CD4-positive, alpha-beta T cell (primary cell): ENCODE measurements around the gene PAX5. TPM values are rescaled to one million over a fixed set of nuclear protein-coding genes. Genes with fewer than 3 reads are reported as not detected.

Source experiments
- ATAC-seq: fragments of 200-7000 bp; cut with Tn5 transposase; one replicate; pipeline ENCODE4 v1.10.0; 2022; ENCODE audit warnings: mild to moderate bottlenecking; ENCODE audit not compliant: poor library complexity
- CTCF ChIA-PET: fragments of 350-600 bp; sonication (Branson Sonifier 250); formaldehyde crosslinking; loops from one replicate; lab custom pipeline; 2021; ENCODE audit warnings: antibody characterized with exemption, inconsistent platforms; lab: Charles Lee
- POLR2A ChIA-PET: fragments of 350-600 bp; sonication (Branson Sonifier 250); formaldehyde crosslinking; loops from one replicate; lab custom pipeline; 2021; ENCODE audit warnings: antibody characterized with exemption, inconsistent platforms; lab: Charles Lee
- DNase-seq, 14 experiments: peaks; one replicate each; pipeline ENCODE4 v3.0.0-alpha.2; 2013 to 2020; ENCODE audit warnings: mixed read lengths in 2 of 14
- H3K27ac ChIP-seq, 2 donors: one replicate each; pipeline versions ENCODE4 v1.5.1 to v1.7.0; 2013; ENCODE audit warnings: low read length in 2 of 2, low read depth in 1 of 2, mild to moderate bottlenecking in 1 of 2
- H3K27me3 ChIP-seq, 2 experiments: 1 replicate in 1 of 2; 2 replicates in 1 of 2; pipeline versions ENCODE4 v1.6.1 to v1.7.0; 2013; ENCODE audit warnings: low read length in 2 of 2, control low read depth in 1 of 2, mild to moderate bottlenecking in 1 of 2, moderate library complexity in 1 of 2; ENCODE audit not compliant: insufficient read depth in 2 of 2, control insufficient read depth in 1 of 2
- H3K36me3 ChIP-seq: one replicate; pipeline ENCODE4 v1.6.1; 2013; ENCODE audit warnings: low read length, control low read depth; ENCODE audit not compliant: insufficient read depth
- H3K4me1 ChIP-seq: one replicate; pipeline ENCODE4 v1.6.1; 2013; ENCODE audit warnings: low read length, control low read depth; ENCODE audit not compliant: insufficient read depth
- H3K4me3 ChIP-seq: one replicate; pipeline ENCODE4 v1.5.1; 2013; ENCODE audit warnings: mild to moderate bottlenecking, low read length, moderate library complexity
- H3K9me3 ChIP-seq, 2 experiments: 1 replicate in 1 of 2; 2 replicates in 1 of 2; pipeline versions ENCODE4 v1.6.1 to v1.7.0; 2013; ENCODE audit warnings: low read length in 2 of 2, mild to moderate bottlenecking in 2 of 2, control low read depth in 1 of 2, moderate library complexity in 1 of 2; ENCODE audit not compliant: control insufficient read depth in 1 of 2, insufficient read depth in 1 of 2
- H3K27ac Mint-ChIP-seq: one replicate; pipeline ENCODE4 v1.8.0; 2020; ENCODE audit warnings: mixed read lengths
- H3K27me3 Mint-ChIP-seq: one replicate; pipeline ENCODE4 v1.8.0; 2021; ENCODE audit warnings: mixed read lengths
- H3K36me3 Mint-ChIP-seq: one replicate; pipeline ENCODE4 v1.8.0; 2021; ENCODE audit warnings: low read depth, mixed read lengths
- H3K4me1 Mint-ChIP-seq: one replicate; pipeline ENCODE4 v1.8.0; 2021; ENCODE audit warnings: low read depth, mixed read lengths
- H3K4me3 Mint-ChIP-seq: one replicate; pipeline ENCODE4 v1.8.0; 2020; ENCODE audit warnings: mild to moderate bottlenecking, mixed read lengths
- H3K9me3 Mint-ChIP-seq: one replicate; pipeline ENCODE4 v1.8.0; 2020; ENCODE audit warnings: mixed read lengths
- intact Hi-C, 2 experiments: fragments of 100-400 bp; cut with DNase I in 1 of 2; cut with micrococcal nuclease in 1 of 2; formaldehyde crosslinking; loops; one replicate each; pipeline versions ENCODE4 v1.15.1 to v1.9.0; 2023 to 2025; cut with DNase I, micrococcal nuclease
- total RNA-seq, 174 experiments: library from RNA in 2 of 174; stranded (reverse) in 2 of 174; gene quantifications; one replicate each; pipeline ENCODE4 v1.2.3 and lab custom pipeline; 2021 to 2026
- TF ChIP-seq, protein P1 (sequence below): fragments of 200-600 bp; IDR thresholded peaks from one replicate; pipeline ENCODE4 v1.8.0; 2022; ENCODE audit warnings: antibody characterized with exemption, mild to moderate bottlenecking

The PAX5 gene
- total RNA-seq, 2 experiments from 2014 or later = 0.03 to 0.11 TPM

DNA sequence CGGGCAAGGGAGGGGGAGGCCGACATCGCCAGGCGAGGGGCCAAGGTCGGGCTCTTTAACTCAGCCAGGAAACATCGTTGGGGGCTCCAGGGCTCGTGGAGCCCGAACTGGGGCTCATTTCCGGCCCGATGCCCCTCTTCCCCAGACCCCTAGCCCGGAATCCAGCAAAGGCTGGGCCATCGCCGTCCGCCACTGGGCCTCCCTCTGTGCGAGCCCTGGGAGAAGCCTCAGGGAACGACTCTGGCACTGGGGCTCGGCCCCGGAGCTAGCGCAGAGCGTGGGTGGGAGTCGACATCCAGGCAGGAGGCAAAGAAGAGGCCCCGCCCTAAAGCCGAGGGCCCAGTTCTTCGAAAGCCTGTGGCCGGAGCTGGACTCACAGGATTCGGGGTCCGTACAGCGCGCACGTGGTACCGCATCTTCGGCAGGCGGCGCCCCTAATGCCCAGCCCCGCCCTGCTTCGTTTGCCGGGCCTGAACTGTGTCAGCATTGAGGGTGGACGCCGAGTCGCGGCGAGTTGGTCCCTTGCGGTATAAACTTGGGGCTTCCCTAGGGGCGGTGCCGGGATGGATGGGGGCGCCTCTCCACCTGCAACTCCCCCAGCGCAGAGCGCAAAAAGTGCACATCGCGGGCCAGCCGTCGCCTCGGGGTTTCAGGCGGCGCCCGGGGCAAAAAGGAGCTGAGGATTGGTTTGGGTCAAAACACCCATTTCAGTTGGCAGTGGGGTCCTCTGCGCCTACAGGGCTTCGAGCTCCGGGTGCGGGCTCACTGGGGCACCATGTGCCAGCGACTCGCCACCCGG is 3.6 kb upstream of the PAX5 start:
- H3K36me3 ChIP-seq = no peaks in the 10 kb centered on the region
- H3K4me1 Mint-ChIP-seq = peaks cover 38% of the 10 kb centered on the region
- H3K4me1 ChIP-seq = peaks cover 48% of the 10 kb centered on the region
- TF ChIP-seq, protein P1, sequence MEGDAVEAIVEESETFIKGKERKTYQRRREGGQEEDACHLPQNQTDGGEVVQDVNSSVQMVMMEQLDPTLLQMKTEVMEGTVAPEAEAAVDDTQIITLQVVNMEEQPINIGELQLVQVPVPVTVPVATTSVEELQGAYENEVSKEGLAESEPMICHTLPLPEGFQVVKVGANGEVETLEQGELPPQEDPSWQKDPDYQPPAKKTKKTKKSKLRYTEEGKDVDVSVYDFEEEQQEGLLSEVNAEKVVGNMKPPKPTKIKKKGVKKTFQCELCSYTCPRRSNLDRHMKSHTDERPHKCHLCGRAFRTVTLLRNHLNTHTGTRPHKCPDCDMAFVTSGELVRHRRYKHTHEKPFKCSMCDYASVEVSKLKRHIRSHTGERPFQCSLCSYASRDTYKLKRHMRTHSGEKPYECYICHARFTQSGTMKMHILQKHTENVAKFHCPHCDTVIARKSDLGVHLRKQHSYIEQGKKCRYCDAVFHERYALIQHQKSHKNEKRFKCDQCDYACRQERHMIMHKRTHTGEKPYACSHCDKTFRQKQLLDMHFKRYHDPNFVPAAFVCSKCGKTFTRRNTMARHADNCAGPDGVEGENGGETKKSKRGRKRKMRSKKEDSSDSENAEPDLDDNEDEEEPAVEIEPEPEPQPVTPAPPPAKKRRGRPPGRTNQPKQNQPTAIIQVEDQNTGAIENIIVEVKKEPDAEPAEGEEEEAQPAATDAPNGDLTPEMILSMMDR = no peak
- ATAC-seq (no peak), DNase-seq (peak in 2 of 14 experiments; percentile 14 to 24)
- no peak overlapping the region for H3K27ac ChIP-seq
- intact Hi-C loops = loop anchor here (2.0 to 5.0 kb wide), 4 partner anchors 41 to 110 kb away; partner anchors contain the start of gene ZCCHC7 (in 2 of the 2)
- peaks cover 0 to 43% of the 10 kb centered on the region in 2 experiments for H3K9me3 ChIP-seq
- H3K36me3 Mint-ChIP-seq = no peaks in the 10 kb centered on the region
- ChIA-PET CTCF (no interaction called here), POLR2A (interaction anchor here (0.9 to 1.2 kb wide), 5 partner anchors 14 to 265 kb away, joined by 3 to 4 read pairs (median 3); partner anchors contain the start of gene ZCCHC7)
- peak overlapping the region; percentile 70 for H3K4me3 Mint-ChIP-seq
- peaks cover 97% of the 10 kb centered on the region for H3K27me3 Mint-ChIP-seq
- peak overlapping the region; percentile 60 for H3K4me3 ChIP-seq
- H3K27ac Mint-ChIP-seq = no peak overlapping the region
- H3K27me3 ChIP-seq = peaks cover 73 to 82% of the 10 kb centered on the region in 2 experiments
- no peaks in the 10 kb centered on the region for H3K9me3 Mint-ChIP-seq

GRCh38 chr9:37036776-37037502 is 2.9 kb upstream of the PAX5 start:
- peaks cover 79 to 86% of the 10 kb centered on the region in 2 experiments for H3K27me3 ChIP-seq
- POLR2A ChIA-PET = interaction anchor here (0.9 to 1.2 kb wide), 4 partner anchors 13 to 265 kb away, joined by 3 to 4 read pairs (median 3); partner anchors contain the start of gene ZCCHC7
- peak overlapping the region; percentile 66 for H3K4me3 Mint-ChIP-seq
- ATAC-seq (peak; percentile 72), DNase-seq (peak in 6 of 14 experiments; percentile 20 to 73 (median 54))
- peaks cover 0 to 43% of the 10 kb centered on the region in 2 experiments for H3K9me3 ChIP-seq
- H3K27ac Mint-ChIP-seq = no peak overlapping the region
- H3K27ac ChIP-seq = no peak overlapping the region
- peaks cover 97% of the 10 kb centered on the region for H3K27me3 Mint-ChIP-seq
- no peaks in the 10 kb centered on the region for H3K36me3 Mint-ChIP-seq
- peaks cover 48% of the 10 kb centered on the region for H3K4me1 ChIP-seq
- no peaks in the 10 kb centered on the region for H3K36me3 ChIP-seq
- intact Hi-C loops = loop anchor here (2.0 to 5.0 kb wide), 3 partner anchors 44 to 110 kb away; partner anchors contain the start of gene ZCCHC7 (in 2 of the 2)
- H3K4me1 Mint-ChIP-seq = peaks cover 38% of the 10 kb centered on the region
- no peaks in the 10 kb centered on the region for H3K9me3 Mint-ChIP-seq
- peak overlapping the region; percentile 60 for H3K4me3 ChIP-seq
- CTCF ChIA-PET = no interaction called here
- TF ChIP-seq, protein P1 = no peak

- H3K27ac Mint-ChIP-seq = no peak overlapping the region
- H3K9me3 Mint-ChIP-seq = no peaks in the 10 kb centered on the region
- Histone ChIP-seq H3K27ac (no peak overlapping the region), H3K4me1 (peaks cover 48% of the 10 kb centered on the region), H3K36me3 (no peaks in the 10 kb centered on the region), H3K27me3 (peaks cover 83 to 92% of the 10 kb centered on the region in 2 experiments), H3K9me3 (peaks cover 0 to 43% of the 10 kb centered on the region in 2 experiments), H3K4me3 (peak overlapping the region; percentile 60)
- ChIA-PET POLR2A (interaction anchor here (0.9 to 1.2 kb wide), 3 partner anchors 44 to 266 kb away, joined by 3 to 4 read pairs (median 3); partner anchors contain the start of gene ZCCHC7), CTCF (no interaction called here)
- DNase-seq (peak in 2 of 14 experiments; percentile 13 to 35), ATAC-seq (no peak)
- TF ChIP-seq, protein P1 = no peak
- H3K4me1 Mint-ChIP-seq = peaks cover 38% of the 10 kb centered on the region
- H3K27me3 Mint-ChIP-seq = peaks cover 97% of the 10 kb centered on the region
- H3K36me3 Mint-ChIP-seq = no peaks in the 10 kb centered on the region
- peak overlapping the region; percentile 83 for H3K4me3 Mint-ChIP-seq
- intact Hi-C loops = loop anchor here (2.0 to 5.0 kb wide), 3 partner anchors 44 to 111 kb away; partner anchors contain the start of gene ZCCHC7 (in 2 of the 2)
These were observed 2.3 kb upstream of the PAX5 start for GRCh38 chr9:37036371-37036775.
